ENCODE measurements around the gene HADH.
A peak's percentile ranks its signal among the peaks of the same experiment; 100 is the strongest.

Gene HADH

DNA sequence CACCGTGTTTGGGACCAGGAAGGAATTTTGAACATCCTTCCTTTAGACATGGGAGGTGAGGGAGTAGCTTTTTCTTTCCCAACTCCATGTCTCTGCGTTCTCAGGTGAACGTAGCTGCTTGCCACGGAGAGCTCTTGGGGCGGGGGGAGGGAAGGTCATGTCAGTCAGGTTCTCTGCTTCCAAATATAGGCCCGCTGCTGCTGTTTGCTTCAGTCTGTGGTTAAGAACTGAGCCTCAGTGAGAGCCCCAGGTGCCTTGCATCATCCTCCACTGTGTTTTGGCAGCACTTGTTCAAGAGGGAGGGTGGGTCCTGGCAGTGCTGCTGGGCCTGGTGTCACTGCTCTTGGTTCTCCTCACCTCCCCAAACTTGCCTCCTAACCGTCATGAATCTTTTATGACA, 46.5 kb downstream of the HADH start:
- Histone ChIP-seq H3K79me2 (ENCODE audit: insufficient read depth, low read length) (no peaks in the 10 kb centered on the region), H3K4me2 (ENCODE audit: low read length) (peak overlapping the region; percentile 69), H3K27ac (ENCODE audit: low read depth, low read length, poor library complexity, severe bottlenecking) (peak overlapping the region; percentile 99), H4K20me1 (ENCODE audit: insufficient read depth, low read length) (no peaks in the 10 kb centered on the region), H3K9me3 (ENCODE audit: low read length) (no peaks in the 10 kb centered on the region), H3K36me3 (ENCODE audit: insufficient read depth, low read length) (peaks cover 40% of the 10 kb centered on the region), H3F3A (ENCODE audit: insufficient read depth, low read length) (peaks cover 4% of the 10 kb centered on the region; the same call in 1 of the 2 replicates), H3K4me3 (ENCODE audit: low read depth, low read length, poor library complexity, severe bottlenecking) (peak overlapping the region; percentile 45), H2AFZ (ENCODE audit: low read length) (no peak overlapping the region), H3K9me2 (ENCODE audit: low read depth, low read length) (no peaks in the 10 kb centered on the region), H3K4me1 (ENCODE audit: insufficient read depth, low read length, severe bottlenecking) (peaks cover 70% of the 10 kb centered on the region), H3K9ac (ENCODE audit: low read length) (peak overlapping the region; percentile 75), H3K27me3 (ENCODE audit: insufficient read depth, low read length) (no peaks in the 10 kb centered on the region)
- no peak for TF ChIP-seq CTCF (IDR thresholded peaks at IDR 0.05; ENCODE audit: low read length)
- TF ChIP-seq EZH2 (IDR thresholded peaks at IDR 0.05; ENCODE audit: borderline replicate concordance, low read length), result no peak

GRCh38 chr4:108037884-108038283, 48.2 kb downstream of the HADH start:
- Histone ChIP-seq H3K27me3 (ENCODE audit: insufficient read depth, low read length) (no peaks in the 10 kb centered on the region), H3K9ac (ENCODE audit: low read length) (peak overlapping the region; percentile 56), H3K4me1 (ENCODE audit: insufficient read depth, low read length, severe bottlenecking) (peaks cover 64% of the 10 kb centered on the region), H3K9me3 (ENCODE audit: low read length) (no peaks in the 10 kb centered on the region), H3K79me2 (ENCODE audit: insufficient read depth, low read length) (no peaks in the 10 kb centered on the region), H4K20me1 (ENCODE audit: insufficient read depth, low read length) (no peaks in the 10 kb centered on the region), H3K4me2 (ENCODE audit: low read length) (peak overlapping the region; percentile 52), H3K4me3 (ENCODE audit: low read depth, low read length, poor library complexity, severe bottlenecking) (peak overlapping the region; percentile 8), H3K9me2 (ENCODE audit: low read depth, low read length) (no peaks in the 10 kb centered on the region), H3K36me3 (ENCODE audit: insufficient read depth, low read length) (peaks cover 25% of the 10 kb centered on the region), H2AFZ (ENCODE audit: low read length) (no peak overlapping the region), H3F3A (ENCODE audit: insufficient read depth, low read length) (peaks cover 4% of the 10 kb centered on the region; the same call in 1 of the 2 replicates), H3K27ac (ENCODE audit: low read depth, low read length, poor library complexity, severe bottlenecking) (peak overlapping the region; percentile 99)
- TF ChIP-seq CTCF (IDR thresholded peaks at IDR 0.05; ENCODE audit: low read length), result no peak
- TF ChIP-seq EZH2 (IDR thresholded peaks at IDR 0.05; ENCODE audit: borderline replicate concordance, low read length), result no peak

GRCh38 chr4:108042927-108043326, 53.2 kb downstream of the HADH start:
- Histone ChIP-seq H3K4me2 (ENCODE audit: low read length) (peak overlapping the region; percentile 36), H4K20me1 (ENCODE audit: insufficient read depth, low read length) (no peaks in the 10 kb centered on the region), H3K4me1 (ENCODE audit: insufficient read depth, low read length, severe bottlenecking) (peaks cover 62% of the 10 kb centered on the region)

More at GRCh38 chr4:108042927-108043326, 53.2 kb downstream of the HADH start:
- no peaks in the 10 kb centered on the region for H3K79me2 ChIP-seq (ENCODE audit: insufficient read depth, low read length)
- H3K4me3 ChIP-seq (ENCODE audit: low read depth, low read length, poor library complexity, severe bottlenecking), result no peak overlapping the region
- peak overlapping the region; percentile 97 for H3K27ac ChIP-seq (ENCODE audit: low read depth, low read length, poor library complexity, severe bottlenecking)
- H3K36me3 ChIP-seq (ENCODE audit: insufficient read depth, low read length), result peaks cover 30% of the 10 kb centered on the region
- no peaks in the 10 kb centered on the region for H3K27me3 ChIP-seq (ENCODE audit: insufficient read depth, low read length)
- H3K9ac ChIP-seq (ENCODE audit: low read length), result peak overlapping the region; percentile 56
- H3K9me3 ChIP-seq (ENCODE audit: low read length), result no peaks in the 10 kb centered on the region
- H3F3A ChIP-seq (ENCODE audit: insufficient read depth, low read length), result 0 out of 2 replicates have a peak, but pooled peaks cover 6% of the 10 kb centered on the region
- H3K9me2 ChIP-seq (ENCODE audit: low read depth, low read length), result no peaks in the 10 kb centered on the region
- TF ChIP-seq EZH2 (IDR thresholded peaks at IDR 0.05; ENCODE audit: borderline replicate concordance, low read length) (no peak), CTCF (IDR thresholded peaks at IDR 0.05; ENCODE audit: low read length) (peak; percentile 42)
- H2AFZ ChIP-seq (ENCODE audit: low read length), result no peak overlapping the region
